ENCODE results near the gene PHKB.
"Not testable (repeated sequence)": the region's sequence is repeated elsewhere in the genome, so short reads cannot be mapped to it uniquely, and the experiment has no call there.

The PHKB gene

DNA sequence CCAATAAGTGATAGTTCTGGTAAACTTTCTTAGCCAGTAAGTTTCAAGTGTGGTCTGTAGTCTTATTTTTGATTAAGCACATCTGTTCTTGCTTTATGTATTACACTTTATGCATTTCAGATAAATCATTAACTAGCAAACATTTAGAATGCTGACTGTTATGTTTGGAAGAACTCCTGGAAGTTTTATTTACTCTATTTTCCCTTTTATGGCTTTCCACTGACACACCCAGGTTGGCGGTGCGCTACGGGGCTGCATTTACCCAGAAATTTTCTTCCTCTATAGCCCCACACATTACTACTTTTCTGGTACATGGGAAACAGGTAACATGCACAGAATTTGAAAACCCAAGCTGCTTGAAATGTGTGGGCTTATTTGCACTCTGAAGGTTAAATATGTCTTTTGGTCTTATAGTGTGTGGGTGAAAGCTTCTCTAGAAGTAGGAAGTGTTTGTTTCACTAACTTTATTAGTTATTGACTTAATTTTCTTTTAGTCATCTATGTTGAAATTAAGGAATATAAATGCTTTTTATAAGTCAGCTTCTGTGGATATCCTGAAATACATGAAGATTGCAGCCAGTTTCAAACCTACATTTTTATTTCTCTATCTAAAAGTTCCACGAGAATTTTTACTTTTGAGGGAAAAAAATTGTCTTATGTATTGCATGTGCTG, 203.7 kb downstream of the PHKB start:
- H3K4me3 ChIP-seq (ENCODE audit: severe bottlenecking) = no peak overlapping the region
- DNase-seq (ENCODE audit: low spot score) (no peak), ATAC-seq (ENCODE audit: low read depth) (no peak)
- H3K36me3 ChIP-seq (ENCODE audit: low read depth) = peaks cover 31% of the 10 kb centered on the region
- no peak overlapping the region for H3K27ac ChIP-seq (ENCODE audit: poor library complexity, severe bottlenecking)
- no peaks in the 10 kb centered on the region for H3K27me3 ChIP-seq (ENCODE audit: insufficient read depth, poor library complexity, severe bottlenecking)
- no peaks in the 10 kb centered on the region for H3K9me3 ChIP-seq (ENCODE audit: severe bottlenecking)
- TF ChIP-seq, protein P1, sequence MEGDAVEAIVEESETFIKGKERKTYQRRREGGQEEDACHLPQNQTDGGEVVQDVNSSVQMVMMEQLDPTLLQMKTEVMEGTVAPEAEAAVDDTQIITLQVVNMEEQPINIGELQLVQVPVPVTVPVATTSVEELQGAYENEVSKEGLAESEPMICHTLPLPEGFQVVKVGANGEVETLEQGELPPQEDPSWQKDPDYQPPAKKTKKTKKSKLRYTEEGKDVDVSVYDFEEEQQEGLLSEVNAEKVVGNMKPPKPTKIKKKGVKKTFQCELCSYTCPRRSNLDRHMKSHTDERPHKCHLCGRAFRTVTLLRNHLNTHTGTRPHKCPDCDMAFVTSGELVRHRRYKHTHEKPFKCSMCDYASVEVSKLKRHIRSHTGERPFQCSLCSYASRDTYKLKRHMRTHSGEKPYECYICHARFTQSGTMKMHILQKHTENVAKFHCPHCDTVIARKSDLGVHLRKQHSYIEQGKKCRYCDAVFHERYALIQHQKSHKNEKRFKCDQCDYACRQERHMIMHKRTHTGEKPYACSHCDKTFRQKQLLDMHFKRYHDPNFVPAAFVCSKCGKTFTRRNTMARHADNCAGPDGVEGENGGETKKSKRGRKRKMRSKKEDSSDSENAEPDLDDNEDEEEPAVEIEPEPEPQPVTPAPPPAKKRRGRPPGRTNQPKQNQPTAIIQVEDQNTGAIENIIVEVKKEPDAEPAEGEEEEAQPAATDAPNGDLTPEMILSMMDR (IDR thresholded peaks at IDR 0.05; ENCODE audit: poor library complexity, severe bottlenecking) = no peak
- no peaks in the 10 kb centered on the region for H3K4me1 ChIP-seq (ENCODE audit: insufficient read depth, poor library complexity, severe bottlenecking)

DNA sequence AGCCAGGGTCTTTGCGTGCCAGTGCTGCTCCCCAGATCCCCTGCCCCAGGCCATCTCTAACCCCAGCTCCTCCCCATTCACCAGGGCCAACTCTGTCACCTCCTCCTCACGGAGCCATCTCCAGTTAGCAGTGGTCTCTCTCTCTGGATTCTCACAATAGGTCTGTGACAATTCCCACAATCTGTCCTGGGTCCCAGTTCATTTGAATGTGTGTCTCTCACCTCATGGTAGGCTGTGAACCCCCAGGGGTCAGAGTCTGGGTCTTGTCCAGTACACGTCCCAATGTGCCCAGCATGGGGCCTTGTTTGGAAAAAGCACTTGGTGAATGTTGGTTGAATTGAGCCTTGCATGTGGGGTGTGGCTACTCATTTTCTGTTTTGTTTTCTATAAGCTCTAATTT, 205.3 kb downstream of the PHKB start:
- DNase-seq (ENCODE audit: low spot score) (no peak), ATAC-seq (ENCODE audit: low read depth) (no peak)
- Histone ChIP-seq H3K36me3 (ENCODE audit: low read depth) (peaks cover 19% of the 10 kb centered on the region), H3K27ac (ENCODE audit: poor library complexity, severe bottlenecking) (no peak overlapping the region), H3K27me3 (ENCODE audit: insufficient read depth, poor library complexity, severe bottlenecking) (no peaks in the 10 kb centered on the region), H3K9me3 (ENCODE audit: severe bottlenecking) (no peaks in the 10 kb centered on the region), H3K4me3 (ENCODE audit: severe bottlenecking) (no peak overlapping the region), H3K4me1 (ENCODE audit: insufficient read depth, poor library complexity, severe bottlenecking) (no peaks in the 10 kb centered on the region)
- TF ChIP-seq, protein P1 (IDR thresholded peaks at IDR 0.05; ENCODE audit: poor library complexity, severe bottlenecking) = no peak

DNA sequence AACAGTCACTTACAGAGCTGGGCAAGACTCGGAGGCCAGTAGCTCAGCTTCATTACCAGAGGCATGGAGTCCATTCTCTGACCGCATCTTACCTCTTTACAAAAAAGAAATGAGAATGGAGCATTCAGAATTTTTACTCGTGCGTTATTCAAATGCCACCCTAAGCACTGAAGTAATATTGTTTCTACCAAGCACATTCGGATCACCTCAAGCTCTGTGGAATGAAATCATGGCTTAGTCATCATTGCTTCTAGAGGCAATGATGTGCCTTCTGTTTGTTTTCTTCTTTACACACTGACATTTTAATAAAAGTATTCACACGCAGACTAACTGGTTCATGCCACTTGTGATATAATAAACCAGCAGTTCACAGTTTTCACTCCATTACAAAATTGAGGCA, 206.8 kb downstream of the PHKB start:
- no peak for DNase-seq (ENCODE audit: low spot score)
- no peak overlapping the region for H3K27ac ChIP-seq (ENCODE audit: poor library complexity, severe bottlenecking)
- H3K27me3 ChIP-seq (ENCODE audit: insufficient read depth, poor library complexity, severe bottlenecking) = no peaks in the 10 kb centered on the region
- H3K36me3 ChIP-seq (ENCODE audit: low read depth) = peaks cover 5% of the 10 kb centered on the region
- H3K9me3 ChIP-seq (ENCODE audit: severe bottlenecking) = no peaks in the 10 kb centered on the region
- TF ChIP-seq, protein P1 (IDR thresholded peaks at IDR 0.05; ENCODE audit: poor library complexity, severe bottlenecking) = no peak
- no peaks in the 10 kb centered on the region for H3K4me1 ChIP-seq (ENCODE audit: insufficient read depth, poor library complexity, severe bottlenecking)
- H3K4me3 ChIP-seq (ENCODE audit: severe bottlenecking) = no peak overlapping the region
- ATAC-seq (ENCODE audit: low read depth) = no peak

DNA sequence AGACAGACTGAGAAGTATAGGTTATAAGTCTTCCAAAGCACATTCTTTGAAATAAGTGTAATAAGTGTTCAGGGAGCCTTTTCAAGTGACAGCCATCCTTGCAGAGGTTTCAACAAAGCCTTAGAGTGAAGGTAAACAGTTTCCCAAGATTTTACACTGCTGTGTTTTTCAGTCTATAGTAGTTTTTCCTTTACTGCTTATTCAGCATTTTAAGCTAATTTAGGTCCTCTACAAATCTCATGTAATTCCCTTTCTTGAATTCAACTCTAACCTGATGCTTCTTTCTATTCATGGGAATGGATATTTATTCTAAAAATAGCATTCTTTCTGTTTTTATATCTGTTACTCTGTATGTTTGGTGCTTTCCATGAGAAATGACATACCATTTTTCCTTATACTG, 211.3 kb downstream of the PHKB start:
- Histone ChIP-seq H3K4me1 (ENCODE audit: insufficient read depth, poor library complexity, severe bottlenecking) (no peaks in the 10 kb centered on the region), H3K27ac (ENCODE audit: poor library complexity, severe bottlenecking) (no peak overlapping the region), H3K27me3 (ENCODE audit: insufficient read depth, poor library complexity, severe bottlenecking) (no peaks in the 10 kb centered on the region), H3K4me3 (ENCODE audit: severe bottlenecking) (no peak overlapping the region), H3K36me3 (ENCODE audit: low read depth) (peaks cover 7% of the 10 kb centered on the region; the same call in 1 of the 2 replicates), H3K9me3 (ENCODE audit: severe bottlenecking) (no peaks in the 10 kb centered on the region)
- TF ChIP-seq, protein P1 (IDR thresholded peaks at IDR 0.05; ENCODE audit: poor library complexity, severe bottlenecking) = no peak
- DNase-seq (ENCODE audit: low spot score) (no peak), ATAC-seq (ENCODE audit: low read depth) (no peak)

DNA sequence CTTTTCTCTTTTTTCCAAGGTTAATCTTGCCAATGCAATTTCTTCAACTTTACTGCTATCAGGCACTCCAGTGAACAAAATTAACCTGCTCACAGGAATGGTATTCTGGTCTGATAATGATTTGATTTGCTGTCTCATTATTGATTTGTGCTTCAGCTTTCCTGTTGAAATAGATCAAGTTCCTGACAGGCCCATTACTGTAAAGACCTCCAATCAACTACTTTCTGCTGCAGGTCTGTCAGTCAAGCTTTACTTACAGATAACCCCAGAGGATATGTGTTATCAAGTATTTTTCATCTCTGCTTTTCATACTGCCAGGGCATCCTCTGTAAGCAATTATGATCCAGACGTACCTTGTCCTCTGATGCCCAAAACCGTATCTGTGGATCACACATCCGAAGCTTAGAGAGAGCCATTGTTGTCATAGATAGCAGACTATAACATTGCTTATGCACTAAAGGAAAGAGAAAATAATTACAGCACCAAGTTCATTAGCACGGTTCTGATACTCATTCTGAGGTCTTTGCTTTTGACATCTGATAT, 215.6 kb downstream of the PHKB start:
- Histone ChIP-seq H3K27me3 (ENCODE audit: insufficient read depth, poor library complexity, severe bottlenecking) (no peaks in the 10 kb centered on the region), H3K9me3 (ENCODE audit: severe bottlenecking) (peaks cover 2% of the 10 kb centered on the region), H3K4me1 (ENCODE audit: insufficient read depth, poor library complexity, severe bottlenecking) (no peaks in the 10 kb centered on the region), H3K27ac (ENCODE audit: poor library complexity, severe bottlenecking) (no peak overlapping the region), H3K4me3 (ENCODE audit: severe bottlenecking) (no peak overlapping the region), H3K36me3 (ENCODE audit: low read depth) (peaks cover 7% of the 10 kb centered on the region; the same call in 1 of the 2 replicates)
- DNase-seq (ENCODE audit: low spot score) (no peak), ATAC-seq (ENCODE audit: low read depth) (no peak)
- TF ChIP-seq, protein P1 (IDR thresholded peaks at IDR 0.05; ENCODE audit: poor library complexity, severe bottlenecking) = no peak

DNA sequence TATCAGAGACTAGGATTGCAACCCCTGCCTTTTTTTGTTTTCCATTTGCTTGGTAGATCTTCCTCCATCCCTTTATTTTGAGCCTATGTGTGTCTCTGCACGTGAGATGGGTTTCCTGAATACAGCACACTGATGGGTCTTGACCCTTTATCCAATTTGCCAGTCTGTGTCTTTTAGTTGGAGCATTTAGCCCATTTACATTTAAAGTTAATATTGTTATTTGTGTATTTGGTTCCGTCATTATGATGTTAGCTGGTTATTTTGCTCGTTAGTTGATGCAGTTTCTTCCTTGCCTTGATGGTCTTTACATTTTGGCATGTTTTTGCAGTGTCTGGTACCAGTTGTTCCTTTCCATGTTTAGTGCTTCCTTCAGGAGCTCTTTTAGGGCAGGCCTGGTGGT, 220.4 kb downstream of the PHKB start:
- H3K36me3 ChIP-seq (ENCODE audit: low read depth); H3K4me1 ChIP-seq (ENCODE audit: insufficient read depth, poor library complexity, severe bottlenecking); H3K4me3 ChIP-seq (ENCODE audit: severe bottlenecking); ATAC-seq (ENCODE audit: low read depth); H3K27ac ChIP-seq (ENCODE audit: poor library complexity, severe bottlenecking); H3K9me3 ChIP-seq (ENCODE audit: severe bottlenecking); DNase-seq (ENCODE audit: low spot score); H3K27me3 ChIP-seq (ENCODE audit: insufficient read depth, poor library complexity, severe bottlenecking): not testable (repeated sequence)

Measured in RWPE2 (cell line).